Astrocyte (in vitro differentiated cells and primary cell): ENCODE results near the gene LRP11. TPM values are rescaled to one million over a fixed set of nuclear protein-coding genes. Genes with fewer than 3 reads are reported as not detected.

Source experiments
- DNase-seq: peaks from one replicate; pipeline ENCODE4 v3.0.0-alpha.2; 2010; ENCODE audit warnings: low read depth
- FAIRE-seq: peaks from 2 replicates; lab custom pipeline; 2011; peaks lifted over from hg19 to GRCh38; lab: Jason Lieb, UNC
- H2AFZ ChIP-seq: 2 replicates; pipeline ENCODE4 v1.6.0; 2012; ENCODE audit warnings: low read depth, low read length, inconsistent platforms
- H3K27ac ChIP-seq: 2 replicates; pipeline ENCODE4 v1.5.1; 2011; ENCODE audit warnings: low read depth, low read length, inconsistent platforms
- H3K27me3 ChIP-seq: 2 replicates; pipeline ENCODE4 v1.6.0; 2011; ENCODE audit warnings: low read length, inconsistent platforms; ENCODE audit not compliant: insufficient read depth
- H3K36me3 ChIP-seq: 2 replicates; pipeline ENCODE4 v1.5.1; 2011; ENCODE audit warnings: low read length, inconsistent platforms; ENCODE audit not compliant: insufficient read depth
- H3K4me1 ChIP-seq: 2 replicates; pipeline ENCODE4 v1.5.1; 2011; ENCODE audit warnings: low read length, inconsistent platforms; ENCODE audit not compliant: insufficient read depth
- H3K4me2 ChIP-seq: 2 replicates; pipeline ENCODE4 v1.6.0; 2012; ENCODE audit warnings: low read length, inconsistent platforms
- H3K4me3 ChIP-seq: 2 replicates; pipeline ENCODE4 v1.5.1; 2011; ENCODE audit warnings: low read depth, mild to moderate bottlenecking, low read length, inconsistent platforms; ENCODE audit not compliant: insufficient read depth
- H3K79me2 ChIP-seq: 2 replicates; pipeline ENCODE4 v1.6.0; 2012; ENCODE audit warnings: mild to moderate bottlenecking, low read length, inconsistent platforms; ENCODE audit not compliant: insufficient read depth
- H3K9ac ChIP-seq: 2 replicates; pipeline ENCODE4 v1.6.0; 2012; ENCODE audit warnings: mild to moderate bottlenecking, low read length, inconsistent platforms
- H3K9me3 ChIP-seq: 2 replicates; pipeline ENCODE4 v1.5.1; 2012; ENCODE audit warnings: low read depth, mild to moderate bottlenecking, low read length, inconsistent platforms; ENCODE audit not compliant: insufficient read depth
- H4K20me1 ChIP-seq: 2 replicates; pipeline ENCODE4 v1.6.0; 2012; ENCODE audit warnings: low read length, inconsistent platforms; ENCODE audit not compliant: insufficient read depth
- H3K27ac Mint-ChIP-seq: one replicate; pipeline ENCODE4 v1.8.0; 2021; ENCODE audit warnings: mild to moderate bottlenecking, mixed read lengths; ENCODE audit not compliant: unreplicated experiment
- H3K27me3 Mint-ChIP-seq: one replicate; pipeline ENCODE4 v1.8.0; 2021; ENCODE audit warnings: low read depth, mixed read lengths; ENCODE audit not compliant: unreplicated experiment
- H3K36me3 Mint-ChIP-seq: one replicate; pipeline ENCODE4 v1.8.0; 2021; ENCODE audit warnings: low read depth, mixed read lengths; ENCODE audit not compliant: unreplicated experiment
- H3K4me1 Mint-ChIP-seq: one replicate; pipeline ENCODE4 v1.8.0; 2021; ENCODE audit warnings: low read depth, mixed read lengths; ENCODE audit not compliant: unreplicated experiment
- H3K4me3 Mint-ChIP-seq: one replicate; pipeline ENCODE4 v1.8.0; 2021; ENCODE audit warnings: mild to moderate bottlenecking, moderate library complexity, mixed read lengths; ENCODE audit not compliant: unreplicated experiment
- H3K9me3 Mint-ChIP-seq: one replicate; pipeline ENCODE4 v1.8.0; 2021; ENCODE audit warnings: mild to moderate bottlenecking, mixed read lengths; ENCODE audit not compliant: unreplicated experiment
- CTCF ChIP-seq: IDR thresholded peaks from 2 replicates; pipeline ENCODE4 v1.5.1; 2011; ENCODE audit warnings: low read depth, mild to moderate bottlenecking, inconsistent platforms, low read length, moderate library complexity; ENCODE audit not compliant: insufficient read depth
- EZH2 ChIP-seq: IDR thresholded peaks from 2 replicates; pipeline ENCODE4 v1.6.1; 2012; ENCODE audit warnings: mild to moderate bottlenecking, low read length, inconsistent platforms; ENCODE audit not compliant: insufficient read depth
- total RNA-seq: library from RNA; stranded (reverse); gene quantifications from 2 replicates; pipeline ENCODE4 v1.2.1, GENCODE V29; 2021

Gene LRP11
- total RNA-seq, 1 donor from 2014 or later: 24.2 TPM

- H3K4me2 ChIP-seq: peak overlapping the region; percentile 89
- H3K4me1 ChIP-seq: peaks cover 50% of the 10 kb centered on the region
- H3K4me3 ChIP-seq: peak overlapping the region; percentile 68
- Mint-ChIP-seq H3K27ac (peak overlapping the region; percentile 94), H3K4me1 (peaks cover 56% of the 10 kb centered on the region), H3K36me3 (no peaks in the 10 kb centered on the region), H3K4me3 (peak overlapping the region; percentile 78), H3K27me3 (peaks cover 2% of the 10 kb centered on the region), H3K9me3 (no peaks in the 10 kb centered on the region)
- no peaks in the 10 kb centered on the region for H3K9me3 ChIP-seq
- no peak overlapping the region for H2AFZ ChIP-seq
- H3K27ac ChIP-seq: peak overlapping the region; percentile 98
- H3K79me2 ChIP-seq: peaks cover 57% of the 10 kb centered on the region
- DNase-seq (no peak), FAIRE-seq (no peak)
- H3K9ac ChIP-seq: peak overlapping the region; percentile 90
- TF ChIP-seq EZH2: no peak
- TF ChIP-seq CTCF: no peak
- H3K27me3 ChIP-seq: no peaks in the 10 kb centered on the region
- peaks cover 2% of the 10 kb centered on the region for H4K20me1 ChIP-seq
- H3K36me3 ChIP-seq: no peaks in the 10 kb centered on the region
Measured at GRCh38 chr6:149855741-149856140, 8.4 kb downstream of the LRP11 start.

- Histone ChIP-seq H3K27ac (peak overlapping the region; percentile 98), H2AFZ (peak overlapping the region; percentile 16), H3K79me2 (peaks cover 51% of the 10 kb centered on the region), H3K9ac (peak overlapping the region; percentile 90), H4K20me1 (no peaks in the 10 kb centered on the region), H3K27me3 (no peaks in the 10 kb centered on the region), H3K4me3 (peak overlapping the region; percentile 68), H3K4me1 (peaks cover 50% of the 10 kb centered on the region), H3K36me3 (no peaks in the 10 kb centered on the region), H3K4me2 (peak overlapping the region; percentile 89), H3K9me3 (no peaks in the 10 kb centered on the region)
- H3K9me3 Mint-ChIP-seq: no peaks in the 10 kb centered on the region
- peaks cover 58% of the 10 kb centered on the region for H3K4me1 Mint-ChIP-seq
- no peak for TF ChIP-seq CTCF
- peak; percentile 47 for FAIRE-seq
- peak; percentile 90 for DNase-seq
- no peaks in the 10 kb centered on the region for H3K27me3 Mint-ChIP-seq
- H3K4me3 Mint-ChIP-seq: peak overlapping the region; percentile 78
- H3K36me3 Mint-ChIP-seq: no peaks in the 10 kb centered on the region
- peak overlapping the region; percentile 94 for H3K27ac Mint-ChIP-seq
Measured at GRCh38 chr6:149855040-149855654, 9.0 kb downstream of the LRP11 start.

- peak overlapping the region; percentile 98 for H3K27ac ChIP-seq
- peaks cover 58% of the 10 kb centered on the region for H3K4me1 Mint-ChIP-seq
Measured at GRCh38 chr6:149854532-149854931, 9.6 kb downstream of the LRP11 start.

More at GRCh38 chr6:149854532-149854931, 9.6 kb downstream of the LRP11 start:
- DNase-seq: no peak
- Histone ChIP-seq H4K20me1 (no peaks in the 10 kb centered on the region), H3K79me2 (peaks cover 45% of the 10 kb centered on the region), H3K36me3 (no peaks in the 10 kb centered on the region), H2AFZ (peak overlapping the region; percentile 4), H3K9ac (peak overlapping the region; percentile 90), H3K27me3 (no peaks in the 10 kb centered on the region), H3K4me3 (peak overlapping the region; percentile 68), H3K4me2 (peak overlapping the region; percentile 89), H3K9me3 (no peaks in the 10 kb centered on the region), H3K4me1 (peaks cover 50% of the 10 kb centered on the region)
- Mint-ChIP-seq H3K4me3 (peak overlapping the region; percentile 8), H3K27me3 (no peaks in the 10 kb centered on the region), H3K36me3 (no peaks in the 10 kb centered on the region), H3K9me3 (no peaks in the 10 kb centered on the region), H3K27ac (peak overlapping the region; percentile 94)
- no peak for TF ChIP-seq EZH2
- TF ChIP-seq CTCF: no peak
- no peak for FAIRE-seq
